ENCODE measurements around the gene ELMOD3. TPM values are rescaled to one million over a fixed set of nuclear protein-coding genes. Genes with fewer than 3 reads are reported as not detected.
"Not testable (repeated sequence)": the region's sequence is repeated elsewhere in the genome, so short reads cannot be mapped to it uniquely, and the experiment has no call there.

The ELMOD3 gene
- total RNA-seq, 2 experiments from 2014 or later: 19.2 to 19.4 TPM

GRCh38 chr2:85436836-85437487 is 82.4 kb downstream of the ELMOD3 start:
- H3K9me3 Mint-ChIP-seq: no peaks in the 10 kb centered on the region
- ChIA-PET POLR2A (interaction anchor here (0.7 to 7.4 kb wide), 14 partner anchors 8 to 159 kb away, joined by 3 to 143 read pairs (median 9); partner anchors contain the start of genes ELMOD3, MAT2A, RETSAT and RNF181), CTCF (interaction anchor here (0.7 to 2.7 kb wide), 6 partner anchors 9 to 137 kb away, joined by 3 to 18 read pairs (median 6); partner anchors contain the start of gene MAT2A)
- no peak for DNase-seq
- no peaks in the 10 kb centered on the region for H3K27me3 Mint-ChIP-seq
- H3K36me3 Mint-ChIP-seq (ENCODE audit: low read depth): no peaks in the 10 kb centered on the region
- H3K27ac Mint-ChIP-seq: peak overlapping the region; percentile 78
- H3K4me1 Mint-ChIP-seq: peaks cover 40% of the 10 kb centered on the region
- H3K4me3 Mint-ChIP-seq: peak overlapping the region; percentile 77

- peak; percentile 81 for DNase-seq
- ChIA-PET POLR2A (interaction anchor here (0.6 to 7.4 kb wide), 19 partner anchors 9 to 897 kb away, joined by 3 to 143 read pairs (median 6); partner anchors contain the start of genes C2orf68, ELMOD3, MAT2A and RETSAT), CTCF (interaction anchor here (0.7 to 2.7 kb wide), 6 partner anchors 10 to 137 kb away, joined by 3 to 18 read pairs (median 6); partner anchors contain the start of gene MAT2A)
- Mint-ChIP-seq H3K36me3 (ENCODE audit: low read depth) (no peaks in the 10 kb centered on the region), H3K4me3 (peak overlapping the region; percentile 77), H3K4me1 (peaks cover 40% of the 10 kb centered on the region), H3K27ac (peak overlapping the region; percentile 89), H3K27me3 (no peaks in the 10 kb centered on the region), H3K9me3 (no peaks in the 10 kb centered on the region)
Observed at GRCh38 chr2:85437488-85438200, 83.1 kb downstream of the ELMOD3 start.

DNA sequence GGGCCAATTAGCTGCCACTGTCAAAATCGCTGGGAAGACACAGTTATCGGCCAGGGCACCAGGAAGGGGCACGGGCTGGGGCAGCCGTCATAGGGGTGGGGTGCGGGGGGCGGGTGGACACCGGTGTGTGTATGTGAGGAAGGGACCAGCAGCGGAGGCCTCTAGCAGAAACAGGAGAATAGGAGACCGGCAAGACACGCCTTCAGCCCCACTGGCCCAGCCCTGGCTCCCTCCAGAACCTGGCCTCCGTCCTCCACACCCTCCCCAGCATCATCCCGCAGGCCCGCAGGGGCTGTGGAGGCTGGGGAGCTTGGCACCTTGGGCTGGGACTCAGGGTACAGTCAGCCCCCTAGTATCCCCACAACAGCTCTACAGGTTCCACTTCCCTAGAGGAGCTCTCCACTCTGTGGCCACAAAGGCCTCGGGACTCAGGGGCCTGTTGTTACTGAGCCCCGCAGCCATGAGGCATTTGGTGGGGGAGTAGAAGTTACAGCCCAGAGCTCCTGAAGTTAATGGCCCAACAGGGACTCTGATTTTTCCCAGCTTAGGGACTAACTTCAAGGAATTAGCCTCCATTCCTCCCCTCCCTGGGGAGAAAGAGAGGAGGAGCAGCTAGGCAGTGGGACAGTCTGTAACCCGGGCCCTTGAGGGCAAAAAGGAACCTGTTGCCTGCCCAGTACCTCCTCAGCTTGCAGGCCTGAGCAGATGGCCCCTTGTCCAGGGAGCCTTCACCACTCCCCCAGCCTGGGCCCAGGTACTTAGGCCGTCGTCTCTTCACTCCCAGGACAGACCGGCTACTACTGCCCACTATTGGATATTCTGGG is 83.8 kb downstream of the ELMOD3 start:
- Mint-ChIP-seq H3K9me3 (no peaks in the 10 kb centered on the region), H3K4me3 (peak overlapping the region; percentile 77), H3K27me3 (no peaks in the 10 kb centered on the region), H3K27ac (peak overlapping the region; percentile 89), H3K36me3 (ENCODE audit: low read depth) (no peaks in the 10 kb centered on the region), H3K4me1 (peaks cover 40% of the 10 kb centered on the region)
- no peak for DNase-seq
- ChIA-PET CTCF (interaction anchor here (0.9 to 2.7 kb wide), 5 partner anchors 10 to 138 kb away, joined by 3 to 18 read pairs (median 7); partner anchors contain the start of gene MAT2A), POLR2A (interaction anchor here (0.6 to 7.4 kb wide), 18 partner anchors 8 to 896 kb away, joined by 3 to 143 read pairs (median 6); partner anchors contain the start of genes C2orf68, ELMOD3, GGCX and MAT2A)

DNA sequence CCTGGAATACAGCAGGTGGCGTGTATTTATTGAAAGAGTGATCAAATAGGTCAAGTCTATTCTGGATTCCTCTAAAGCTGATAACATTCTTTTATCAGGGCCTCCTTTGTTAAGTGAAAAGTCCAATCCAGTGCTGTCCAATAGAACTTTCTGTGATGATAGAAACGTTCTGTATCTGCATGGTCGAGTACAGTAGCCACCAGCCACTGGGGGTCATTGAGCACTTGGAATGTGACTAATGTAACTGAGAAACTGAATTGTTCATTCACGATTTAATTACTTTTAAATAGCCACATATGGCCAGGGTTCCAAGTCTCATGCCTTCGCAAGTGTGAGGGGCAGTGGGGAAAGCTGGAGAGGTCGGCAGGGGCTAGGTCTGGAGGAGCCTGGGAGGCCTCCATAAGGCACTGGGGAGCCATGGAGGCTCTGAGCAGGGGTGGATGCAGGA is 84.5 kb downstream of the ELMOD3 start:
- no peaks in the 10 kb centered on the region for H3K27me3 Mint-ChIP-seq
- ChIA-PET POLR2A (interaction anchor here (0.7 to 7.4 kb wide), 14 partner anchors 10 to 214 kb away, joined by 3 to 143 read pairs (median 5); partner anchors contain the start of genes C2orf68, ELMOD3, GGCX and MAT2A), CTCF (interaction anchor here (1.5 to 2.7 kb wide), 4 partner anchors 19 to 113 kb away, joined by 4 to 18 read pairs (median 8); partner anchors contain the start of gene MAT2A)
- DNase-seq: no peak
- peak overlapping the region; percentile 71 for H3K4me3 Mint-ChIP-seq
- H3K9me3 Mint-ChIP-seq: no peaks in the 10 kb centered on the region
- peak overlapping the region; percentile 89 for H3K27ac Mint-ChIP-seq
- H3K36me3 Mint-ChIP-seq (ENCODE audit: low read depth): no peaks in the 10 kb centered on the region
- H3K4me1 Mint-ChIP-seq: peaks cover 40% of the 10 kb centered on the region

DNA sequence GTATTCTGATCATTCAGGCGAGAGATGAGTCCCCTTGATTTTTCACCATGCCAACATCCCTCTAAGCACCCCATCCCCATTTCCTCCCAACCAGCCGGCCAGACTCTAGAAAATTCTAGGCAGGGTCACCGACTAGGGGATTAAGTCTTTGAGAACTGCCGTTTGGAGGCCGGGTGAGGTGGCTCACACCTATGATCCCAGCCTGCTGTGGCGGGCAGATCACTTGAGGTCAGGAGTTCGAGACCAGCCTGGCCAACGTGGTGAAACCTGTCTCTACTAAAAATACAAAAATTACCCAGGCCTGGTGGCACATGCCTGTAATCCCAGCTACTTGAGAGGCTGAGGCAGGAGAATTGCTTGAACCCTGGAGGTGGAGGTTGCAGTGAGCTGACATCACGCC is 85.0 kb downstream of the ELMOD3 start:
- H3K27me3 Mint-ChIP-seq; H3K9me3 Mint-ChIP-seq; DNase-seq; H3K36me3 Mint-ChIP-seq (ENCODE audit: low read depth): not testable (repeated sequence)
- Mint-ChIP-seq H3K27ac (peak overlapping the region; percentile 89), H3K4me1 (peaks cover 40% of the 10 kb centered on the region), H3K4me3 (peak overlapping the region; percentile 71)
- ChIA-PET CTCF (interaction anchor here (0.7 to 2.7 kb wide), 4 partner anchors 19 to 112 kb away, joined by 4 to 18 read pairs (median 8); partner anchors contain the start of gene MAT2A), POLR2A (interaction anchor here (0.6 to 7.4 kb wide), 9 partner anchors 11 to 172 kb away, joined by 3 to 143 read pairs (median 5); partner anchors contain the start of genes C2orf68, ELMOD3, MAT2A and RETSAT)

DNA sequence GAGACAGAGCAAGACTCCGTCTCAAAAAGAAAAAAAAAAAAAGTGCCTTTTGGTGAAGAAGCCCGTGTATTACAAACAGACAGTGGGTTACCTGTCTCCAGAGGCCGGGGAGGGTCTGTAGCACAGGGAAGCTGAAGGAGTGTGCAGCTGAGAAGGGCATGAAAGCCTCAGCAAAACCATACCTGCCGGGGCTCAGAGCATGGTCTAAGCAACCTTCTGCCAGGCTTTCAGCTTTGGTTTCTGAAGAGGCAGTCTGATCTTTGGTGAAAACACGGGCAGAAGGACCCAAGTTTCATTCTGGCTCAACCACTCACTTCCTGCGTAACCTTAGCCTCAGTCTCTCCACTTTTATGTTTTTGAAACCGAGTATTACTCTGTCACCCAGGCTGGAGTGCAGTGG is 85.4 kb downstream of the ELMOD3 start:
- DNase-seq: peak; percentile 45
- Mint-ChIP-seq H3K27me3 (no peaks in the 10 kb centered on the region), H3K27ac (peak overlapping the region; percentile 89), H3K9me3 (no peaks in the 10 kb centered on the region), H3K4me3 (peak overlapping the region; percentile 71), H3K36me3 (ENCODE audit: low read depth) (no peaks in the 10 kb centered on the region), H3K4me1 (peaks cover 40% of the 10 kb centered on the region)
- ChIA-PET POLR2A (interaction anchor here (0.6 to 7.4 kb wide), 7 partner anchors 21 to 114 kb away, joined by 3 to 143 read pairs (median 4); partner anchors contain the start of genes ELMOD3, MAT2A, RETSAT and SH2D6), CTCF (interaction anchor here (0.7 to 1.6 kb wide), 5 partner anchors 99 to 522 kb away, joined by 3 to 10 read pairs (median 4); partner anchors contain the start of gene MAT2A)

DNA sequence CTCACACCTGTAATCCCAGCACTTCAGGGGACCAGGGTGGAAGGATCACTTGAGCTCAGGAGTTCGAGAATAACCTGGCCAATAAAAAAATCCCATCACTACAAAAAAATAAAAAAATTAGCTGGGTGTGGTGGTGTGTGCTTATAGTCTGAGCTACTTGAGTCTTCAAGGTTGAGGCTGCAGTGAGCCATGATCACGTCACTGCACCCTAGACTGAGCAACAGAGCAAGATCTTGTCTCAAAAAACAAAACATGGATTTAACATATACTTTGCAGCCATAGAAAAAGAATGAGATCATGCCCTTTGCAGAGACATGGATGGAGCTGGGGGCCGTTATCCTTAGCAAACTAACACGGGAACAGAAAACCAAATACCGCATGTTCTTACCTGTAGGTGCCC is 86.2 kb downstream of the ELMOD3 start:
- no peak overlapping the region for H3K27ac Mint-ChIP-seq
- H3K9me3 Mint-ChIP-seq: no peaks in the 10 kb centered on the region
- no peaks in the 10 kb centered on the region for H3K27me3 Mint-ChIP-seq
- H3K36me3 Mint-ChIP-seq (ENCODE audit: low read depth): no peaks in the 10 kb centered on the region
- DNase-seq: no peak
- no peak overlapping the region for H3K4me3 Mint-ChIP-seq
- ChIA-PET CTCF (interaction anchor here (1.0 to 1.6 kb wide), 3 partner anchors 98 to 110 kb away, joined by 3 to 10 read pairs (median 4); partner anchors contain the start of gene MAT2A), POLR2A (interaction anchor here (1.6 to 7.4 kb wide), 4 partner anchors 22 to 120 kb away, joined by 4 to 143 read pairs (median 7); partner anchors contain the start of genes MAT2A and SH2D6)
- H3K4me1 Mint-ChIP-seq: peaks cover 40% of the 10 kb centered on the region

Other genes starting within 250 kb of the ELMOD3 start
- under 1 TPM in 1 of 2 experiments, not detected in 1; 0.08 TPM for gene TCF7L1, start 221.4 kb upstream of the ELMOD3 start, total RNA-seq
- 100 to 1,000 TPM; 129 to 131 TPM for gene TGOLN2, start 26.8 kb upstream of the ELMOD3 start, total RNA-seq
- gene RETSAT, start 241 bp upstream of the ELMOD3 start, total RNA-seq: 10 to 100 TPM; 30.1 to 31.1 TPM
- 100 to 1,000 TPM; 167 to 177 TPM for gene CAPG, start 55.6 kb downstream of the ELMOD3 start, total RNA-seq
- gene SH2D6, start 63.9 kb downstream of the ELMOD3 start, total RNA-seq: 1 to 10 TPM in 1 of 2 experiments, under 1 TPM in 1; 0.43 to 1.5 TPM
- gene MAT2A, start 184.4 kb downstream of the ELMOD3 start, total RNA-seq: 100 to 1,000 TPM; 196 to 199 TPM
- 10 to 100 TPM; 22.5 to 22.8 TPM for gene GGCX, start 206.7 kb downstream of the ELMOD3 start, total RNA-seq
- gene VAMP8, start 222.8 kb downstream of the ELMOD3 start, total RNA-seq: 100 to 1,000 TPM; 132 to 133 TPM
- gene VAMP5, start 229.7 kb downstream of the ELMOD3 start, total RNA-seq: 10 to 100 TPM; 89.6 to 91.8 TPM
- 100 to 1,000 TPM; 117 to 121 TPM for gene RNF181, start 241.0 kb downstream of the ELMOD3 start, total RNA-seq
- gene TMEM150A, start 247.9 kb downstream of the ELMOD3 start, total RNA-seq: 1 to 10 TPM; 1.3 to 2.0 TPM